ENCODE results near the gene TMEM186. TPM values are rescaled to one million over a fixed set of nuclear protein-coding genes. Genes with fewer than 3 reads are reported as not detected.

TMEM186 gene
- total and polyA plus RNA-seq, 9 of the 15 experiments (the other 6 are each of a cell fraction or from before 2014, with no cell fraction given), result 10.1 to 33.4 (median 16.4) TPM

DNA sequence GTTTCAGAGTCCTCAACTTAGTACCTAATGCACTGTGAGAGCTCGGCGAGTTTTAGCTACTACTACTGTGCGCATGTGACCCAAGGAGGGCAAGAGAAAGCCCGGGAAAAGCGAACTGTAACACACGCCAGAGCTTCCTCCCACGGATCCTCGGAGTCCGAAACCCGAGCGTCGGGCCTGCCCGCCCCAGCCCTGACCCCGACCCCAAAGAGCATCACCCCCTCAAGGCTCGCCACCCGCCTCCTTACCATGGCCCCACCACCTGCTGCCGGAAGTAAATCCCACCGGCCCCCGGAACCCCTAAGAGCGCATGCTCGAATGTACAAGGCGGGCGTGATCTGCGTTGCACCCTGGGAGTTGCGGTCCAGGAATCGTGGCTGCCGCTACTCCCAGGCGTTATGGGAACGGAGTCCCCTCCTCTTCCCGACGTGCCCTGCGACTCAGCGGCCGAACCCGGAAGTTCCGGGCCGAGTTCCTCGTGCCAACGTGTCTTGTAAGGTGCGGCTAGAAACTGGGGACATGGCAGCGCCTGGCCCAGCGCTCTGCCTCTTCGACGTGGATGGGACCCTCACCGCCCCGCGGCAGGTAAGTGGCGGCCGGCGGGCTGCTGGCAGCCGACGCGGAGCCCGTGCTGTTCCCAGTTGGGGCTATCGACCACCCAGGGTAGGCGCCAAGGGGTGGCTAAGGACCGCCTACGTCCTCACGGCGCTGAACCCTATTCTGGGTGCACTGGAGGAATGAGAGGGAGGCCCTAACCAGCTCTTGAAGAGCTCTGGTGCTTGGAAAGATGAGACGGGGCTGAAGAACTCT, at the start of gene TMEM186, which contains the start of gene PMM2 (continued):
- TF ChIP-seq, protein P1, sequence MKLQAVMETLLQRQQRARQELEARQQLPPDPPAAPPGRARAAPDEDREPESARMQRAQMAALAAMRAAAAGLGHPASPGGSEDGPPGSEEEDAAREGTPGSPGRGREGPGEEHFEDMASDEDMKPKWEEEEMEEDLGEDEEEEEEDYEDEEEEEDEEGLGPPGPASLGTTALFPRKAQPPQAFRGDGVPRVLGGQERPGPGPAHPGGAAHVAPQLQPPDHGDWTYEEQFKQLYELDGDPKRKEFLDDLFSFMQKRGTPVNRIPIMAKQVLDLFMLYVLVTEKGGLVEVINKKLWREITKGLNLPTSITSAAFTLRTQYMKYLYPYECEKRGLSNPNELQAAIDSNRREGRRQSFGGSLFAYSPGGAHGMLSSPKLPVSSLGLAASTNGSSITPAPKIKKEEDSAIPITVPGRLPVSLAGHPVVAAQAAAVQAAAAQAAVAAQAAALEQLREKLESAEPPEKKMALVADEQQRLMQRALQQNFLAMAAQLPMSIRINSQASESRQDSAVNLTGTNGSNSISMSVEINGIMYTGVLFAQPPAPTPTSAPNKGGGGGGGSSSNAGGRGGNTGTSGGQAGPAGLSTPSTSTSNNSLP (IDR thresholded peaks at IDR 0.05; ENCODE audit: borderline replicate concordance, low read depth, low read length), result no peak

DNA sequence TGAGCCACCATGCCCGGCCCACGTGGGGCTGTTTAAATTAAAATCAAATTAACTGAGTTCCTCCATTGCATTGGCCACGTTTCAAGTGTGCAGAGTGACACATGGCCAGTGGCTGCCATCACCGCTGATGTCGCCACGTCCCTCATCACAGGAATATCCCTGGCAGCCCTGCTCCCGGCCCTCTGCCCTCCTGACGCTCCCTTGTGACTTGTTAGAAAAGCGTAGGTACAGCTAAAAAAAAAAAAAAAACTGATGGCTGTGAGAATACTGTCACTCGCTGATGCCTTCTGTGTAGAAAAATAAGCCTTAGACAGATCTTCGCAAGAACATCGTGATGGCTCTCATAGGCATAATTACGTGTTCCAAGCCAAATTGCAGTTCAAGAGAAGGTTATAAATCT, 49.7 kb upstream of the TMEM186 start:
- ChIA-PET POLR2A (interaction anchor here (0.9 kb wide), 1 partner anchor 11 kb away, joined by 3 read pairs; no protein-coding TSS in a partner anchor), CTCF (ENCODE audit: low intra/inter-chr PET ratio) (no interaction called here)
- Histone ChIP-seq H2AFZ (ENCODE audit: low read depth, low read length) (no peak overlapping the region), H3K4me3 (no peak overlapping the region), H3K9ac (ENCODE audit: insufficient read depth in 1 of 2, low read depth in 2 of 2, low read length in 2 of 2) (no peak overlapping the region), H4K20me1 (replicated peaks; ENCODE audit: control insufficient read depth, insufficient read depth, low read length) (no peaks in the 10 kb centered on the region), H3K4me2 (ENCODE audit: insufficient read depth, low read length) (no peak overlapping the region), H3K27ac (ENCODE audit: extremely low read depth, low read depth, low read length) (no peak overlapping the region), H3K9me3 (replicated peaks; ENCODE audit: control insufficient read depth, insufficient read depth, low read depth, low read length) (no peaks in the 10 kb centered on the region), H3K4me1 (replicated peaks in 1 of 2; ENCODE audit: control insufficient read depth in 2 of 2, insufficient read depth in 2 of 2, low read length in 2 of 2) (peaks cover 0 to 4% of the 10 kb centered on the region in 2 experiments; a peak in 1 of 5 replicates), H3K9me1 (ENCODE audit: control insufficient read depth, insufficient read depth, low read length) (no peaks in the 10 kb centered on the region), H3K27me3 (ENCODE audit: control insufficient read depth in 2 of 2, insufficient read depth in 2 of 2, low read length in 2 of 2) (no peaks in the 10 kb centered on the region), H3K79me2 (ENCODE audit: control insufficient read depth, insufficient read depth, low read length) (peaks cover 2% of the 10 kb centered on the region; the same call in 1 of the 3 replicates), H3K36me3 (ENCODE audit: control insufficient read depth, insufficient read depth, low read length) (peaks cover 61% of the 10 kb centered on the region; the same call in 2 of the 3 replicates)
- intact Hi-C loops (cut with micrococcal nuclease), result no loop called here
- ATAC-seq (no peak), DNase-seq (ENCODE audit: extremely low read depth in 1 of 4, low spot score in 3 of 4) (no peak), FAIRE-seq (no peak)
- in situ Hi-C loops (cut with MboI), result no loop called here
- 0 out of 2 replicates have a peak, but pooled peaks have one; percentile 38 for TF ChIP-seq POLR2A (conservative IDR thresholded peaks at IDR 0.05)
- TF ChIP-seq NFIC (IDR thresholded peaks at IDR 0.05), result no peak
- no TSS peak for BruUV-seq (replicated peaks)
- 94% methylated on average over 13 of the region's 13 CpGs for WGBS (ENCODE audit: insufficient coverage, low coverage, missing lambda C conversion rate)

Data from K562 (cell line).